Endothelial cell of umbilical vein (primary cell): Measurements from ENCODE around the gene ZFPM1. TPM values are rescaled to one million over a fixed set of nuclear protein-coding genes. Genes with fewer than 3 reads are reported as not detected.

ENCODE experiments used
- BruUV-seq: library from RNA; stranded (reverse); fragments of 400-500 nt; replicated peaks from 2 replicates; lab custom pipeline; 2021; lab: Mats Ljungman, UMichigan
- CTCF ChIA-PET: fragments of 300-600, 350-600 bp; sonication (Branson Sonifier 250); formaldehyde crosslinking; loops from one replicate; lab custom pipeline; 2021; ENCODE audit warnings: antibody characterized with exemption, inconsistent platforms; lab: Charles Lee
- POLR2A ChIA-PET: fragments of 300-600, 350-600 bp; sonication (Branson Sonifier 250); formaldehyde crosslinking; loops from one replicate; lab custom pipeline; 2021; ENCODE audit warnings: antibody characterized with exemption, inconsistent platforms; lab: Charles Lee
- DNase-seq: peaks from one replicate; pipeline ENCODE4 v3.0.0-alpha.2; 2011; ENCODE audit warnings: low read depth, low spot score
- FAIRE-seq: peaks from 2 replicates; lab custom pipeline; 2011; peaks lifted over from hg19 to GRCh38; lab: Jason Lieb, UNC
- H2AFZ ChIP-seq: 2 replicates; pipeline ENCODE4 v1.6.0; 2012; ENCODE audit warnings: low read depth, low read length, control low read depth, inconsistent platforms
- H3K27ac ChIP-seq: 2 replicates; pipeline ENCODE4 v1.5.1; 2011; ENCODE audit warnings: low read depth, mild to moderate bottlenecking, control low read depth, low read length, moderate library complexity; ENCODE audit not compliant: insufficient read depth
- H3K27me3 ChIP-seq, 2 experiments: 2 replicates each; pipeline versions ENCODE4 v1.6.0 to v1.6.1; 2011; ENCODE audit warnings: low read length in 2 of 2, mixed read lengths in 1 of 2; ENCODE audit not compliant: control insufficient read depth in 2 of 2, insufficient read depth in 2 of 2
- H3K36me3 ChIP-seq, 2 experiments: 2 replicates in 1 of 2; 3 replicates in 1 of 2; pipeline ENCODE4 v1.5.1; 2011; ENCODE audit warnings: low read length in 2 of 2, mild to moderate bottlenecking in 1 of 2, moderate library complexity in 1 of 2; ENCODE audit not compliant: control insufficient read depth in 2 of 2, insufficient read depth in 2 of 2; ENCODE audit errors: extremely low read depth in 1 of 2
- H3K4me1 ChIP-seq: 3 replicates; pipeline ENCODE4 v1.5.1; 2011; ENCODE audit warnings: mild to moderate bottlenecking, low read length; ENCODE audit not compliant: control insufficient read depth, insufficient read depth; ENCODE audit errors: extremely low read depth
- H3K4me2 ChIP-seq: 2 replicates; pipeline ENCODE4 v1.6.1; 2011; ENCODE audit warnings: low read length, control low read depth, mixed read lengths; ENCODE audit not compliant: insufficient read depth
- H3K4me3 ChIP-seq, 3 experiments: fragments of 200-600 bp in 1 of 3; sonication (generic), shearing (Covaris generic) in 1 of 3; replicated peaks in 1 of 3; 2 replicates each; pipeline ENCODE4 v1.5.1; 2011 to 2016; ENCODE audit warnings: control low read depth in 3 of 3, low read length in 3 of 3, mild to moderate bottlenecking in 2 of 3, inconsistent platforms in 1 of 3, low read depth in 1 of 3, moderate library complexity in 1 of 3; ENCODE audit not compliant: insufficient read depth in 1 of 3
- H3K79me2 ChIP-seq: 2 replicates; pipeline ENCODE4 v1.6.0; 2012; ENCODE audit warnings: low read length, inconsistent platforms; ENCODE audit not compliant: control insufficient read depth, insufficient read depth
- H3K9ac ChIP-seq: replicated peaks from 2 replicates; pipeline ENCODE3; 2011; ENCODE audit warnings: low read length, control low read depth; ENCODE audit not compliant: insufficient read depth; ENCODE audit errors: extremely low read depth
- H3K9me1 ChIP-seq: replicated peaks from 3 replicates; pipeline ENCODE4 v1.6.0; 2011; ENCODE audit warnings: mild to moderate bottlenecking, low read length; ENCODE audit not compliant: control insufficient read depth, insufficient read depth; ENCODE audit errors: extremely low read depth
- H3K9me3 ChIP-seq: replicated peaks from 2 replicates; pipeline ENCODE4 v1.5.1; 2012; ENCODE audit warnings: low read length, inconsistent platforms; ENCODE audit not compliant: control insufficient read depth, insufficient read depth
- H4K20me1 ChIP-seq: replicated peaks from 2 replicates; pipeline ENCODE3; 2011; ENCODE audit warnings: mild to moderate bottlenecking, low read length; ENCODE audit not compliant: control insufficient read depth, insufficient read depth; ENCODE audit errors: extremely low read depth
- EZH2 ChIP-seq: IDR thresholded peaks from 2 replicates; pipeline ENCODE4 v1.6.1; 2012; ENCODE audit warnings: borderline replicate concordance, low read depth, mild to moderate bottlenecking, moderate library complexity, low read length, inconsistent platforms; ENCODE audit not compliant: severe bottlenecking
- FOS ChIP-seq: IDR thresholded peaks from 2 replicates; pipeline ENCODE4 v1.6.1; 2011; ENCODE audit warnings: mild to moderate bottlenecking, low read length, moderate library complexity, borderline replicate concordance; ENCODE audit not compliant: insufficient read depth
- GATA2 ChIP-seq: IDR thresholded peaks from 2 replicates; pipeline ENCODE4 v1.7.0; 2011; ENCODE audit warnings: low read depth, mild to moderate bottlenecking, moderate library complexity, mixed read lengths, low read length; ENCODE audit not compliant: insufficient read length, insufficient read depth
- JUN ChIP-seq: IDR thresholded peaks from 2 replicates; pipeline ENCODE4 v1.6.1; 2011; ENCODE audit warnings: borderline replicate concordance, low read depth; ENCODE audit not compliant: insufficient read length, insufficient read depth
- MYC ChIP-seq: IDR thresholded peaks from one replicate; pipeline ENCODE4 v1.6.1; 2011; ENCODE audit warnings: mild to moderate bottlenecking, low read depth, low read length
- POLR2A ChIP-seq: IDR thresholded peaks from 2 replicates; pipeline ENCODE4 v1.6.1; 2012; ENCODE audit warnings: low read depth, mild to moderate bottlenecking, control low read depth, low read length
- POLR2AphosphoS5 ChIP-seq: IDR thresholded peaks from 2 replicates; pipeline ENCODE4 v1.6.1; 2012; ENCODE audit warnings: low read depth, mild to moderate bottlenecking, control low read depth, low read length, moderate library complexity; ENCODE audit not compliant: insufficient read depth
- dilution Hi-C: fragments of 300-500 bp; cut with MboI; formaldehyde crosslinking; loops from one replicate; pipeline ENCODE4 v1.15.0; 2019; ENCODE audit warnings: low sequenced_read_pairs; ENCODE audit not compliant: extremely low pct_ligation_motif_present
- intact Hi-C: fragments of 100-400 bp; cut with micrococcal nuclease; formaldehyde crosslinking; loops from one replicate; pipeline ENCODE4 v1.10.0; 2022
- polyA plus RNA-seq, 4 experiments: library from polyadenylated mRNA; depleted of rRNA in 3 of 4; stranded (reverse) in 3 of 4; unstranded in 1 of 4; fragments of >200 nt; gene quantifications; 2 replicates each; pipeline versions ENCODE4 v1.2.1 to v1.2.3, GENCODE V29; 2011 to 2012; ENCODE audit warnings: missing spikeins in 1 of 4
- total RNA-seq: library from RNA; stranded (reverse); gene quantifications from 2 replicates; pipeline ENCODE4 v1.2.3, GENCODE V29; 2021
- TF ChIP-seq, protein P1 (sequence below), 2 donors: IDR thresholded peaks; 1 replicate in 1 of 2; 2 replicates in 1 of 2; pipeline ENCODE4 v1.5.1; 2011; ENCODE audit warnings: low read length in 2 of 2, mild to moderate bottlenecking in 2 of 2, moderate library complexity in 2 of 2, control low read depth in 1 of 2, inconsistent platforms in 1 of 2, low read depth in 1 of 2; ENCODE audit not compliant: insufficient read depth in 1 of 2; ENCODE audit errors: extremely low read depth in 1 of 2
- TF ChIP-seq, protein P2 (sequence below): IDR thresholded peaks from 2 replicates; pipeline ENCODE4 v1.6.1; 2011; ENCODE audit not compliant: insufficient read depth, insufficient read length

Gene ZFPM1
- total and polyA plus RNA-seq, 2 donors (not counting 3 experiments of a cell fraction or from before 2014, with no cell fraction given), result 0.37 to 7.5 TPM

DNA sequence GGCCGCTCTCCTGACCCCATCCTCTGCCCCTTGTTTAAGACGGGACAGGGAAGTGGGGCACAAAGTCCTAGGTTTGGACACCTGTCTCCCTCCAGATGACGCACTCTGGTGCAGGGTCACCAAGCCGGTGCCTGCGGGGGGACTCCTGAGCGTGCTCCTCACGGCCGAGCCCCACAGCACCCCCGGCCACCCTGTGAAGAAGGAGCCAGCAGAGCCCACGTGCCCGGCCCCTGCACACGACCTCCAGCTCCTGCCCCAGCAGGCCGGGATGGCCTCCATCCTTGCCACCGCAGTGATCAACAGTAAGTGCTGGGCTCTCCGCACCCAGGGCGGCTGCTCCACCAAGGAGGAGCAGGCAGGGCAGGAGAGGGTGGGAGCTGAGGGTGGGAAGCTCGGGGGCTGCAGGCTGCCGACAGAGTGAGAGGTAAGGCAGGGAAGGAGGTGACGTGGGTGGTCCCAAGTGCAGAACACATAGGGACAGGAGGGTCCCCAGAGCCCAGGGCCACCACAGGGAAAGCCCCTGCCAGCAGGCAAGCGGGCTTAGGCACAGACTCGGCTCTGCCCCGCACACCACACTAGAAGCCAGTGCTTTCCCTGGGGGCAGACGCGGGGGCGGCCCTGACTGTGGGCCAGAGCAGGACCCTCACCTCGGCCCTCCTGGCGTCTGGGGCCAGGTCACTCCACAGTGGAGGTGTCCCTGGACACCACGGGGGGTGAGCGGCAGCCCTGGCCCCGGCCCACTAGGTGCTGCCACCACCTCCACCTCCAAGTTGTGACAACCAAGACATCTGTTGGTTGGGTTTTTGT, 75.1 kb downstream of the ZFPM1 start:
- Histone ChIP-seq H3K9ac (no peak overlapping the region), H3K27ac (no peak overlapping the region), H3K4me1 (peaks cover 20% of the 10 kb centered on the region), H3K79me2 (no peaks in the 10 kb centered on the region), H4K20me1 (no peaks in the 10 kb centered on the region), H3K9me1 (no peaks in the 10 kb centered on the region), H3K4me3 (no peak overlapping the region), H3K36me3 (no peaks in the 10 kb centered on the region), H2AFZ (no peak overlapping the region), H3K4me2 (no peak overlapping the region), H3K9me3 (no peaks in the 10 kb centered on the region), H3K27me3 (no peaks in the 10 kb centered on the region)
- intact Hi-C loops, result loop anchor here (1.0 to 2.0 kb wide), 3 partner anchors 35 to 85 kb away; partner anchors contain the start of gene ZFPM1
- ChIA-PET POLR2A (no interaction called here), CTCF (interaction anchor here (1.1 kb wide), 1 partner anchor 84 kb away, joined by 7 read pairs; no protein-coding TSS in a partner anchor)
- BruUV-seq, result no TSS peak
- dilution Hi-C loops, result no loop called here
- no peak for FAIRE-seq
- TF ChIP-seq POLR2AphosphoS5 (no peak), EZH2 (no peak), FOS (no peak), GATA2 (no peak), POLR2A (no peak), JUN (no peak), MYC (no peak)
- TF ChIP-seq, protein P1, sequence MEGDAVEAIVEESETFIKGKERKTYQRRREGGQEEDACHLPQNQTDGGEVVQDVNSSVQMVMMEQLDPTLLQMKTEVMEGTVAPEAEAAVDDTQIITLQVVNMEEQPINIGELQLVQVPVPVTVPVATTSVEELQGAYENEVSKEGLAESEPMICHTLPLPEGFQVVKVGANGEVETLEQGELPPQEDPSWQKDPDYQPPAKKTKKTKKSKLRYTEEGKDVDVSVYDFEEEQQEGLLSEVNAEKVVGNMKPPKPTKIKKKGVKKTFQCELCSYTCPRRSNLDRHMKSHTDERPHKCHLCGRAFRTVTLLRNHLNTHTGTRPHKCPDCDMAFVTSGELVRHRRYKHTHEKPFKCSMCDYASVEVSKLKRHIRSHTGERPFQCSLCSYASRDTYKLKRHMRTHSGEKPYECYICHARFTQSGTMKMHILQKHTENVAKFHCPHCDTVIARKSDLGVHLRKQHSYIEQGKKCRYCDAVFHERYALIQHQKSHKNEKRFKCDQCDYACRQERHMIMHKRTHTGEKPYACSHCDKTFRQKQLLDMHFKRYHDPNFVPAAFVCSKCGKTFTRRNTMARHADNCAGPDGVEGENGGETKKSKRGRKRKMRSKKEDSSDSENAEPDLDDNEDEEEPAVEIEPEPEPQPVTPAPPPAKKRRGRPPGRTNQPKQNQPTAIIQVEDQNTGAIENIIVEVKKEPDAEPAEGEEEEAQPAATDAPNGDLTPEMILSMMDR (IDR thresholded peaks at IDR 0.05; ENCODE audit: extremely low read depth in 1 of 2, insufficient read depth in 1 of 2, low read depth in 1 of 2, low read length in 2 of 2), result no peak
- TF ChIP-seq, protein P2, sequence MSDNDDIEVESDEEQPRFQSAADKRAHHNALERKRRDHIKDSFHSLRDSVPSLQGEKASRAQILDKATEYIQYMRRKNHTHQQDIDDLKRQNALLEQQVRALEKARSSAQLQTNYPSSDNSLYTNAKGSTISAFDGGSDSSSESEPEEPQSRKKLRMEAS, result no peak
- no peak for DNase-seq
